Measurements from ENCODE around the gene SYAP1.

SYAP1 gene

DNA sequence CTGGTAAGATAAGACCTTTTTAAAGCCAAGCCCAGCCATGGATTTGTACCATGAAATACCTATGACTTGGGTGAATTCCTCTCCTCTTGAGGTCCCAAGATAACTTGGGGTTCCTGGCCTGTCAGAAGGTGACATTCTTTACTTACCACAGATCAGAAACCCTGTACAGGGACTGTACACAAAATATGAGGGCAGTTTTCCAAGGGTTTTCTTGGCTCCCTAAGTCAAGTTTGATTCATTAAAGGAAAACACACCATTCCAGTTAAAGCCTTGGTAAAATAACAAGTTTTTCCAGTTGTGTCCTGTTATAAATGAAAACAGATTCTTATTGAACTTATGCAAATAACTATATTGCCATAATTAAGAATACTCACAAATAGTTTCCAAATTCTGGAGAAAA is 8.2 kb downstream of the SYAP1 start:
- no peak overlapping the region for H3K4me3 ChIP-seq (ENCODE audit: low read depth, low read length)
- DNase-seq (ENCODE audit: low read depth): no peak
- TF ChIP-seq, protein P1, sequence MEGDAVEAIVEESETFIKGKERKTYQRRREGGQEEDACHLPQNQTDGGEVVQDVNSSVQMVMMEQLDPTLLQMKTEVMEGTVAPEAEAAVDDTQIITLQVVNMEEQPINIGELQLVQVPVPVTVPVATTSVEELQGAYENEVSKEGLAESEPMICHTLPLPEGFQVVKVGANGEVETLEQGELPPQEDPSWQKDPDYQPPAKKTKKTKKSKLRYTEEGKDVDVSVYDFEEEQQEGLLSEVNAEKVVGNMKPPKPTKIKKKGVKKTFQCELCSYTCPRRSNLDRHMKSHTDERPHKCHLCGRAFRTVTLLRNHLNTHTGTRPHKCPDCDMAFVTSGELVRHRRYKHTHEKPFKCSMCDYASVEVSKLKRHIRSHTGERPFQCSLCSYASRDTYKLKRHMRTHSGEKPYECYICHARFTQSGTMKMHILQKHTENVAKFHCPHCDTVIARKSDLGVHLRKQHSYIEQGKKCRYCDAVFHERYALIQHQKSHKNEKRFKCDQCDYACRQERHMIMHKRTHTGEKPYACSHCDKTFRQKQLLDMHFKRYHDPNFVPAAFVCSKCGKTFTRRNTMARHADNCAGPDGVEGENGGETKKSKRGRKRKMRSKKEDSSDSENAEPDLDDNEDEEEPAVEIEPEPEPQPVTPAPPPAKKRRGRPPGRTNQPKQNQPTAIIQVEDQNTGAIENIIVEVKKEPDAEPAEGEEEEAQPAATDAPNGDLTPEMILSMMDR (IDR thresholded peaks at IDR 0.05; ENCODE audit: low read depth, low read length): no peak
- no peak for TF ChIP-seq MYC (IDR thresholded peaks at IDR 0.05; ENCODE audit: low read depth, low read length)
- no peak for TF ChIP-seq POLR2A (IDR thresholded peaks at IDR 0.05; ENCODE audit: extremely low read depth, insufficient read length)
- TF ChIP-seq, protein P2, sequence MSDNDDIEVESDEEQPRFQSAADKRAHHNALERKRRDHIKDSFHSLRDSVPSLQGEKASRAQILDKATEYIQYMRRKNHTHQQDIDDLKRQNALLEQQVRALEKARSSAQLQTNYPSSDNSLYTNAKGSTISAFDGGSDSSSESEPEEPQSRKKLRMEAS (IDR thresholded peaks at IDR 0.05; ENCODE audit: low read depth, low read length): no peak

DNA sequence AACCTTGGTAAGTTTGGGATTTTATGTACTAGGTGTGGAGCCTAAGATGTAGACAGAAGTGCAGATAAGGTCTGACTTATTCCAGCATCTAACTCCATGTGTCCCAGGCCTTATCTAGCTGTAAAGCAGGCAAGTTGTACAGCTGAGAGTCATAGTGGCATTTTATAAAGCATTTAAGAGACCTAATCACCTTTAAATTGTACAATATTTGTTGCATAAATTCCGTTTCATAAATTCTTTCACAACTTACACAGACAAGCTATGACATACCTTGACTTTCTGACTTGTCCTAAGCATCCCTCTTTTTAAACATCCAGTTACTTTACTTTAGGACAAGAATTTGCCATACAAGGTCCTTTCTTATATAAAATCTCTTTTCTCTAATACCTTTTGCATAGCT is 11.0 kb downstream of the SYAP1 start:
- no peak overlapping the region for H3K4me3 ChIP-seq (ENCODE audit: low read depth, low read length)
- DNase-seq (ENCODE audit: low read depth): no peak
- TF ChIP-seq, protein P1 (IDR thresholded peaks at IDR 0.05; ENCODE audit: low read depth, low read length): no peak
- no peak for TF ChIP-seq MYC (IDR thresholded peaks at IDR 0.05; ENCODE audit: low read depth, low read length)
- no peak for TF ChIP-seq POLR2A (IDR thresholded peaks at IDR 0.05; ENCODE audit: extremely low read depth, insufficient read length)
- TF ChIP-seq, protein P2 (IDR thresholded peaks at IDR 0.05; ENCODE audit: low read depth, low read length): no peak

DNA sequence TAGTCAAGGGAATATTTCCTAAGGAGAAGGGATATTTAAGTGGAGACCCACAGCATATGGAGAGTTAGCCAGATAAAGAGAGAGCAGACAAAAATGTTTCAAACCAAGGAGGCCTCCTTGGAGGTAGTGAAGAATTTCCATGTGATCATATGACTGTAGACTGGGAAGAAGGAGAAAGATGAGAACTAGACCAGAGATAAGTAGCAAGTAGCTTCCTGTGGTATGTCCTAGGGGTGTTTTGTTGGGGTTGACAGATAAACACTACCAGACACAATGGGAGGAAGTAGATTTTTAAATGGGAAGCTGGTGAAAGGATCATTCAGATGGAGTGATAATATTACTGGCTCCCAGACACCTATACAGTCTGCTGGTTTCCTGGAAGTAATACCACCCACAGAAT is 13.6 kb downstream of the SYAP1 start:
- H3K4me3 ChIP-seq (ENCODE audit: low read depth, low read length): no peak overlapping the region
- DNase-seq (ENCODE audit: low read depth): no peak
- TF ChIP-seq, protein P2 (IDR thresholded peaks at IDR 0.05; ENCODE audit: low read depth, low read length): no peak
- no peak for TF ChIP-seq POLR2A (IDR thresholded peaks at IDR 0.05; ENCODE audit: extremely low read depth, insufficient read length)
- TF ChIP-seq, protein P1 (IDR thresholded peaks at IDR 0.05; ENCODE audit: low read depth, low read length): no peak
- no peak for TF ChIP-seq MYC (IDR thresholded peaks at IDR 0.05; ENCODE audit: low read depth, low read length)

DNA sequence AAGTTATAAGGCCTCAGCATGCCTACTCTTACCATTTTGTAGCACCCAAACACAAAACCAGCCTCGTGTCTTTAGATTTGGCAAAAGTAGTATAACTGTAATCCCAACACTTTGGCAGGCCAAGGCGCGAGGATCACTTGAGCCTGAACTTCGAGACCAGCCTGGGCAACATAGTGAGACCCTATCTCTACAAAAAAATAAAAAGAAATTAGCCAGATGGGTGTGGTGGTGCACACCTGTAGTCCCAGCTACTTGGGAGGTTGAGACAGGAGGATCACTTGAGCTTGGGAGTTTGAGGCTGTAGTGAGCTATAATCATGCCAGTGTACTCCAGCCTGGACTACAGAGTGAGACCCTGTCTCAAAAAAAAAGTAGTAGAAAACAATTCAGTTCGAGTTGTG is 17.6 kb downstream of the SYAP1 start:
- no peak for TF ChIP-seq MYC (IDR thresholded peaks at IDR 0.05; ENCODE audit: low read depth, low read length)
- TF ChIP-seq, protein P2 (IDR thresholded peaks at IDR 0.05; ENCODE audit: low read depth, low read length): no peak
- TF ChIP-seq POLR2A (IDR thresholded peaks at IDR 0.05; ENCODE audit: extremely low read depth, insufficient read length): no peak
- TF ChIP-seq, protein P1 (IDR thresholded peaks at IDR 0.05; ENCODE audit: low read depth, low read length): no peak
- no peak overlapping the region for H3K4me3 ChIP-seq (ENCODE audit: low read depth, low read length)
- DNase-seq (ENCODE audit: low read depth): no peak

DNA sequence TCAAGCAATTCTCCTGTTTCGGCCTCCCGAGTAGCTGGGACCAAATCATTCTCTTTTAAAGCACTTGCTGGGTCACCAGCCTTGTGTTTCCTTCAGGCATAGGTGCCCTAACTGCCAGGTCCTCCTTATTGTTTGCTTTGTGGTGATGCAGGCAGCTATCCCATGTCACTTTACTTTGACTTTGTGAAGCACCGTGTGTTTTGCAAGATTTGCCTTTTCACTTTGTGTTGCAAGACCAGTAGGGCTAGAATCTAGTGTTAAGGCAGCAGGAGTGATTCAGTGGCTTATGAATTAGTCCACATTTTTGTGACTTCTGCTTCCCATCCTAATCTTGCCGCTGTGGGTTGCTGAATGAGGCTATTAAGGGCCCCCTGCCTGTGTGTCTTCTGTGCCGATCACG is 20.2 kb downstream of the SYAP1 start:
- TF ChIP-seq, protein P1 (IDR thresholded peaks at IDR 0.05; ENCODE audit: low read depth, low read length): no peak
- TF ChIP-seq POLR2A (IDR thresholded peaks at IDR 0.05; ENCODE audit: extremely low read depth, insufficient read length): no peak
- TF ChIP-seq, protein P2 (IDR thresholded peaks at IDR 0.05; ENCODE audit: low read depth, low read length): no peak
- no peak for TF ChIP-seq MYC (IDR thresholded peaks at IDR 0.05; ENCODE audit: low read depth, low read length)
- peak; percentile 55 for DNase-seq (ENCODE audit: low read depth)
- H3K4me3 ChIP-seq (ENCODE audit: low read depth, low read length): no peak overlapping the region

All from NB4 (cell line).